ENCODE data around the gene GALNT18. TPM values are rescaled to one million over a fixed set of nuclear protein-coding genes. Genes with fewer than 3 reads are reported as not detected.

Gene GALNT18
- total RNA-seq, 2 donors from 2014 or later, result 28.2 to 57.8 TPM

DNA sequence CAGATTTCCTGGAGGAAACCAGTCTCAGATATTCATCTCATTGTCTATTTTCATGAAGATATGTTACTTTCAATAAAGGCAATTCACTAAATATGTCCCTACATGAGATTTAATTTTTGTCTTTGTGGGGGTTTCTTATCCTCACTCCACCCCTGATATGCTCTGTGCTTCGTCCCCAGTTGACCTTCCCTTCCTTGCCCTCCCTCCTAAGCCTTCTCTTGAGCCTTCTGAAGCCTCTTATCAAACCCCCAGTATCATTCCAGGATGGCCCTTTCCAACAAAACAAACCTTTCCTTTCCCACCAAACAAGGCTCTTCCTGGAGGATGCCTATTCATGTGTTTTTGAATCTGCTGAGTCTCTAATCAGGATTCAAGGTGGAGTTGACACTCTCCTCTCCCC lies 313.6 kb downstream of the GALNT18 start:
- DNase-seq (ENCODE audit: low spot score), result no peak
- H3K4me3 ChIP-seq, result no peak overlapping the region
- H3K27me3 ChIP-seq (replicated peaks; ENCODE audit: insufficient read depth), result no peaks in the 10 kb centered on the region
- ATAC-seq (ENCODE audit: insufficient number of reproducible peaks, low FRiP score, low read depth), result no peak
- H3K9me3 ChIP-seq, result no peaks in the 10 kb centered on the region
- H3K4me1 ChIP-seq (ENCODE audit: control insufficient read depth in 1 of 2, low read depth in 2 of 2), result peaks cover 0 to 6% of the 10 kb centered on the region in 2 donors
- TF ChIP-seq, protein P1, sequence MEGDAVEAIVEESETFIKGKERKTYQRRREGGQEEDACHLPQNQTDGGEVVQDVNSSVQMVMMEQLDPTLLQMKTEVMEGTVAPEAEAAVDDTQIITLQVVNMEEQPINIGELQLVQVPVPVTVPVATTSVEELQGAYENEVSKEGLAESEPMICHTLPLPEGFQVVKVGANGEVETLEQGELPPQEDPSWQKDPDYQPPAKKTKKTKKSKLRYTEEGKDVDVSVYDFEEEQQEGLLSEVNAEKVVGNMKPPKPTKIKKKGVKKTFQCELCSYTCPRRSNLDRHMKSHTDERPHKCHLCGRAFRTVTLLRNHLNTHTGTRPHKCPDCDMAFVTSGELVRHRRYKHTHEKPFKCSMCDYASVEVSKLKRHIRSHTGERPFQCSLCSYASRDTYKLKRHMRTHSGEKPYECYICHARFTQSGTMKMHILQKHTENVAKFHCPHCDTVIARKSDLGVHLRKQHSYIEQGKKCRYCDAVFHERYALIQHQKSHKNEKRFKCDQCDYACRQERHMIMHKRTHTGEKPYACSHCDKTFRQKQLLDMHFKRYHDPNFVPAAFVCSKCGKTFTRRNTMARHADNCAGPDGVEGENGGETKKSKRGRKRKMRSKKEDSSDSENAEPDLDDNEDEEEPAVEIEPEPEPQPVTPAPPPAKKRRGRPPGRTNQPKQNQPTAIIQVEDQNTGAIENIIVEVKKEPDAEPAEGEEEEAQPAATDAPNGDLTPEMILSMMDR (IDR thresholded peaks at IDR 0.05), result no peak
- no peaks in the 10 kb centered on the region for H3K36me3 ChIP-seq
- no peak overlapping the region for H3K27ac ChIP-seq

DNA sequence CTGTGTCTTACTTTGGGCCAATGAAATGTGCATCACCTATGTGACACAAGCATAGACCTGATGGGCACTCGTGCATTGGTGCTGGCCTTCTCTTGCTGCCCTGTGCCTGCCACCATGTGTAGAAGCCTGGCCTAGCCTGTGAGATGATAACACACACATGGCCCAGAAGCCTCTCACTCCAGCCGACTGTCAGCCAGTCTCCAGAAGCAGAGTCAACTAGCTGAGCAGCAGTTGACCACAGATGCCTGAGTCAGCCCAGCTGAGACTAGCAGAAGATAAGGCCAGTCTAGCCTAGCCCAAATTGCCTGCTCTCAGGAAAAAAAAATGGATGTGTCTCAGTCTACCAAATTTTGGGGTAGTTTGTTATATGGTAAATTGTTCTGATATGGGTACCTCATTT lies 314.9 kb downstream of the GALNT18 start:
- ATAC-seq (ENCODE audit: insufficient number of reproducible peaks, low FRiP score, low read depth) (no peak), DNase-seq (ENCODE audit: low spot score) (no peak)
- Histone ChIP-seq H3K4me1 (ENCODE audit: control insufficient read depth in 1 of 2, low read depth in 2 of 2) (no peaks in the 10 kb centered on the region), H3K4me3 (no peak overlapping the region), H3K27me3 (replicated peaks; ENCODE audit: insufficient read depth) (no peaks in the 10 kb centered on the region), H3K36me3 (no peaks in the 10 kb centered on the region), H3K9me3 (no peaks in the 10 kb centered on the region), H3K27ac (no peak overlapping the region)
- TF ChIP-seq, protein P1 (IDR thresholded peaks at IDR 0.05), result no peak

DNA sequence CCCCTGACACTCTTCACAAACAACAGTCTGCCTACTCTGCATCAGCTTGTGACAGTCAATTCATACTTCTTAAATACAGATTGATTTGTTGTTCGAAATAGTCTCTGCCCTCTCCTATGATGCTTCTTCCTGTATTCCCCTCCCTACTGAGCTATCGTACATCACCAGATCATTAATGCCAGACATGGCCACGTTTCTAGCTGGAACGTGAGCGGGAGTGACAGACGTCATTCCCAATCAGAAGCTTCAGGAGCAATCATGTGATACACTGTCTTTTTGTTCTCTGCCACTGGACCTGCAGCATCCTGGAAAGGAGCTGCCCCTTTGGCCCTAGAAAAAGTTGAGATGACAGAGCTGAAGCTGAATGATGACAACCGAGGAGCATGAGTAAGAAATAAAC lies 317.3 kb downstream of the GALNT18 start:
- ATAC-seq (ENCODE audit: insufficient number of reproducible peaks, low FRiP score, low read depth) (no peak), DNase-seq (ENCODE audit: low spot score) (no peak)
- Histone ChIP-seq H3K9me3 (no peaks in the 10 kb centered on the region), H3K27ac (no peak overlapping the region), H3K27me3 (replicated peaks; ENCODE audit: insufficient read depth) (no peaks in the 10 kb centered on the region), H3K4me1 (ENCODE audit: control insufficient read depth in 1 of 2, low read depth in 2 of 2) (no peaks in the 10 kb centered on the region), H3K4me3 (no peak overlapping the region), H3K36me3 (no peaks in the 10 kb centered on the region)
- TF ChIP-seq, protein P1 (IDR thresholded peaks at IDR 0.05), result no peak

DNA sequence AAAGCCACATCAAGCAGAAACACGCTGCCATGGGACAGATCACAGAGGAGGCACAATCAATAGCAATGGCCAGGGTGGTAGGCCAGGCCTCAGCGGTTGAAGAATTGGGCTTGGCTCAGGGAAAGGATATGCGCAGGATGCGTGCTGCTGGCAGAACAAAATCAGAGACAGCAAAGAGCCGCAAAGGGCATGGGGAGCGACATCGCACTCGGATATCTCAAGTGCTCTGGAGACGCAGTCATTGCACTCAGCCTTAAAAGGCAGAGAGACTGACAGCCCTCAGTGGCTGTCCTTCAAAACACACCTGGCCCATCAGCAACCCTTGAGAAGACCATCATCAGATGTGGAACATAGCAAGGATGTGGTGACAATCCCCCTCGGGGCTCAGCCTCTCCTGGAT lies 319.2 kb downstream of the GALNT18 start:
- H3K27ac ChIP-seq, result no peak overlapping the region
- no peak for DNase-seq (ENCODE audit: low spot score)
- no peaks in the 10 kb centered on the region for H3K27me3 ChIP-seq (replicated peaks; ENCODE audit: insufficient read depth)
- no peak overlapping the region for H3K4me3 ChIP-seq
- H3K9me3 ChIP-seq, result no peaks in the 10 kb centered on the region
- TF ChIP-seq, protein P1 (IDR thresholded peaks at IDR 0.05), result no peak
- H3K36me3 ChIP-seq, result no peaks in the 10 kb centered on the region
- ATAC-seq (ENCODE audit: insufficient number of reproducible peaks, low FRiP score, low read depth), result no peak
- no peaks in the 10 kb centered on the region for H3K4me1 ChIP-seq (ENCODE audit: control insufficient read depth in 1 of 2, low read depth in 2 of 2)

DNA sequence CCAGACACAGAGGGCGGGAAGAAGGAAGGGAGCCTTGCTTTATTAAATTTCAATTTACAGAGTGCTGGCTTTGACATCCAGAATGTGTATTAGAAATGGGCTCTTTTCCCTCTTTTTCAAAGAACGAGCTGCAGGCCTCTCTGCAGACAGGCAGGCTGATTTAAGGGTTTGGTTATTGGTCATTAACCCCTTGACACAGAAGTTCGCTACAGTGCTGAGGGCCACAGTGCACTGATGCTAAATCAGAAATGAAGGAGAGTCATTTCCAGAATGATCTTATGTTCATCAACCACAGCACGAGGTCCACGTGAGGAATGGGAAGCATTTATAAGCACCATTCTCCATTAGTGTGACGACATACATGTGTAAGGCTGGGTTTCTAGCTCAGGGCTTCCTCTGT lies 320.6 kb downstream of the GALNT18 start:
- H3K27ac ChIP-seq, result no peak overlapping the region
- ATAC-seq (ENCODE audit: insufficient number of reproducible peaks, low FRiP score, low read depth) (no peak), DNase-seq (ENCODE audit: low spot score) (no peak)
- H3K9me3 ChIP-seq, result no peaks in the 10 kb centered on the region
- H3K27me3 ChIP-seq (replicated peaks; ENCODE audit: insufficient read depth), result no peaks in the 10 kb centered on the region
- no peaks in the 10 kb centered on the region for H3K36me3 ChIP-seq
- H3K4me3 ChIP-seq, result no peak overlapping the region
- no peaks in the 10 kb centered on the region for H3K4me1 ChIP-seq (ENCODE audit: control insufficient read depth in 1 of 2, low read depth in 2 of 2)
- TF ChIP-seq, protein P1 (IDR thresholded peaks at IDR 0.05), result no peak
